ENCODE results near the gene NDUFB7.

- no peak for TF ChIP-seq CTCF (IDR thresholded peaks at IDR 0.05)
- no peak for TF ChIP-seq POLR2A (IDR thresholded peaks at IDR 0.05)
Measured at GRCh38 chr19:14553939-14554243, 18.0 kb downstream of the NDUFB7 start.
